PFSK-1 (cell line): ENCODE results near the gene PYROXD2.

Experiments
- POLR2AphosphoS5 ChIP-seq: IDR thresholded peaks from 2 replicates; pipeline ENCODE4 v1.6.1; 2012; ENCODE audit warnings: low read depth, mild to moderate bottlenecking, control low read depth, low read length, moderate library complexity
- TAF1 ChIP-seq: IDR thresholded peaks from 2 replicates; pipeline ENCODE4 v1.6.1; 2012; ENCODE audit warnings: low read length, control low read depth, borderline replicate concordance; ENCODE audit not compliant: insufficient read depth

- no peak for TF ChIP-seq POLR2AphosphoS5
- TF ChIP-seq TAF1, result no peak
Observed at GRCh38 chr10:98368644-98369043, 46.3 kb downstream of the PYROXD2 start.
